Measurements from ENCODE around the gene AGPAT3. TPM values are rescaled to one million over a fixed set of nuclear protein-coding genes. Genes with fewer than 3 reads are reported as not detected.

Gene AGPAT3
- total RNA-seq, 1 donor, result 47.4 TPM

DNA sequence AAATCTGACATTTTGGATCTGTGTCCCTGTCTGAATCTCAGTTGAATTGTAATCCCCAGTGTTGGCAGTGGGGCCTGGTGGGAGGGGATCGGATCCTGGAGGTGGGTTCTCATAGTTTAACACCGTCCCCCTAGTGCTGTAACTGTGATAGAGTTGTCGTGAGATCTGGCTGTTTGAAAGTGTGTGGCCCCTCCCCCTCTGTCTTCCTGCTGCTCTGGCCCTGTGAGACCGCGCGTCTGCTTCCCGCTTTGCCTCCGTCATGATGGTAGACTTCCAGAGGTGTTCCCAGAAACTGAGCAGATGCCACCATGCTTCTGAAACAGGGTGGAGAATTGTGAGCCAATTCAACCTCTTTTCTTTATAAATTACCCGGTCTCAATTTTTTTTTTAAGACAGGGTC is 25.0 kb downstream of the AGPAT3 start:
- Histone ChIP-seq H3K9me3 (ENCODE audit: low read depth, low read length) (no peaks in the 10 kb centered on the region), H3K4me1 (ENCODE audit: insufficient read depth, low read length) (no peaks in the 10 kb centered on the region), H3K4me2 (ENCODE audit: insufficient read depth, low read length) (no peak overlapping the region), H4K20me1 (ENCODE audit: insufficient read depth, low read length) (peaks cover 22% of the 10 kb centered on the region), H2AFZ (ENCODE audit: low read length) (no peak overlapping the region), H3K27ac (ENCODE audit: low read depth, low read length) (no peak overlapping the region), H3K36me3 (ENCODE audit: insufficient read depth, low read length) (peaks cover 3% of the 10 kb centered on the region), H3K4me3 (ENCODE audit: insufficient read depth, low read length) (no peak overlapping the region), H3K79me2 (ENCODE audit: insufficient read depth, low read length) (peaks cover 72% of the 10 kb centered on the region), H3K27me3 (ENCODE audit: insufficient read depth, low read length) (no peaks in the 10 kb centered on the region)
- TF ChIP-seq, protein P1, sequence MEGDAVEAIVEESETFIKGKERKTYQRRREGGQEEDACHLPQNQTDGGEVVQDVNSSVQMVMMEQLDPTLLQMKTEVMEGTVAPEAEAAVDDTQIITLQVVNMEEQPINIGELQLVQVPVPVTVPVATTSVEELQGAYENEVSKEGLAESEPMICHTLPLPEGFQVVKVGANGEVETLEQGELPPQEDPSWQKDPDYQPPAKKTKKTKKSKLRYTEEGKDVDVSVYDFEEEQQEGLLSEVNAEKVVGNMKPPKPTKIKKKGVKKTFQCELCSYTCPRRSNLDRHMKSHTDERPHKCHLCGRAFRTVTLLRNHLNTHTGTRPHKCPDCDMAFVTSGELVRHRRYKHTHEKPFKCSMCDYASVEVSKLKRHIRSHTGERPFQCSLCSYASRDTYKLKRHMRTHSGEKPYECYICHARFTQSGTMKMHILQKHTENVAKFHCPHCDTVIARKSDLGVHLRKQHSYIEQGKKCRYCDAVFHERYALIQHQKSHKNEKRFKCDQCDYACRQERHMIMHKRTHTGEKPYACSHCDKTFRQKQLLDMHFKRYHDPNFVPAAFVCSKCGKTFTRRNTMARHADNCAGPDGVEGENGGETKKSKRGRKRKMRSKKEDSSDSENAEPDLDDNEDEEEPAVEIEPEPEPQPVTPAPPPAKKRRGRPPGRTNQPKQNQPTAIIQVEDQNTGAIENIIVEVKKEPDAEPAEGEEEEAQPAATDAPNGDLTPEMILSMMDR (IDR thresholded peaks at IDR 0.05; ENCODE audit: extremely low read depth, low read depth, low read length), result no peak
- no peak for DNase-seq (ENCODE audit: insufficient read length, low spot score, missing footprints)

DNA sequence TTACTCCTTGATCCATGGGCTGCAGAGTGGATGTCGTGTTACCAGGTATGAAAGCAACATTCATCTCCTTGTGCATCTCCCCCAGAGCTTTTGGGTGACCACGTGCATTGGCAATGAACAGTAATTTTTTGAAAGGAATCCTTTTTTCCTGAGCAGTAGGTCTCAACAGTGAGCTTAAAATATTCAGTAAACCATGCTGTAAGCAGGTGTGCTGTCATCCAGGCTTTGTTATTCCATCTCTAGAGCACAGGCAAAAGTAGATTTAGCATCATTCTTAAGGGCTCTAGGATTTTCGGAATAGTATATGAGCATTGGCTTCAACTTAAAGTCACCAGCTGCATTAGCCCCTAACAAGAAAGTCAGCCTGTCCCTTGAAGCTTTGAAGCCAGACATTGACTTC is 27.3 kb downstream of the AGPAT3 start:
- no peak overlapping the region for H3K27ac ChIP-seq (ENCODE audit: low read depth, low read length)
- H2AFZ ChIP-seq (ENCODE audit: low read length), result no peak overlapping the region
- no peak overlapping the region for H3K4me3 ChIP-seq (ENCODE audit: insufficient read depth, low read length)
- no peak for DNase-seq (ENCODE audit: insufficient read length, low spot score, missing footprints)
- H4K20me1 ChIP-seq (ENCODE audit: insufficient read depth, low read length), result peaks cover 9% of the 10 kb centered on the region
- H3K9me3 ChIP-seq (ENCODE audit: low read depth, low read length), result no peaks in the 10 kb centered on the region
- no peaks in the 10 kb centered on the region for H3K27me3 ChIP-seq (ENCODE audit: insufficient read depth, low read length)
- H3K36me3 ChIP-seq (ENCODE audit: insufficient read depth, low read length), result no peaks in the 10 kb centered on the region
- TF ChIP-seq, protein P1 (IDR thresholded peaks at IDR 0.05; ENCODE audit: extremely low read depth, low read depth, low read length), result no peak
- peaks cover 64% of the 10 kb centered on the region for H3K79me2 ChIP-seq (ENCODE audit: insufficient read depth, low read length)
- no peak overlapping the region for H3K4me2 ChIP-seq (ENCODE audit: insufficient read depth, low read length)
- no peaks in the 10 kb centered on the region for H3K4me1 ChIP-seq (ENCODE audit: insufficient read depth, low read length)

DNA sequence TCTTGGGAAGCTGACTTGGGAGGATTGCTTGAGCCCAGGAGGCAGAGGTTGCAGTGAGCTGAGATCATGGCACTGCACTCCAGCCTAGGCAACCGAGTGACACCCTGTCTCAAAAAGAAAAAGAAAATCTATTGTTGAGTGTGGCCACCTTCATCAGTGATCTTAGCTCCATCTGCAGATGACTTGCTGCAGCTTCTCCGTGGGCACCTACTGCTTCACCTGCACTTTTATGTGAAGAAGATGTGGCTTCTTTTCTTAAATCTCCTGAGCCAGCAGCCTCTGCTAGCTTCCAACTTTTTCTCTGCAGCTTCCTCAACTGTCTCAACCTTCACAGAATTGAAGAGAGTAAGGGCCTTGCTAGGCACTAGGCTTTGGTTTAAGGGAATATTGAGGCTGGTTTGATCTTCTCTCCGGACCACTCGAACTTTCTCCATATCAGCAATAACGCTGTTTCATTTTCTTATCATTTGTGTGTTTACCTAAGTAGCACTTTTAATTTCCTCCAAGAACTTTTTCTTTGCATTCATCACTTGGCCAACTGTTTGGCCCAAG is 28.0 kb downstream of the AGPAT3 start:
- Histone ChIP-seq H3K4me2 (ENCODE audit: insufficient read depth, low read length) (no peak overlapping the region), H3K36me3 (ENCODE audit: insufficient read depth, low read length) (no peaks in the 10 kb centered on the region)
- DNase-seq (ENCODE audit: insufficient read length, low spot score, missing footprints), result no peak

DNA sequence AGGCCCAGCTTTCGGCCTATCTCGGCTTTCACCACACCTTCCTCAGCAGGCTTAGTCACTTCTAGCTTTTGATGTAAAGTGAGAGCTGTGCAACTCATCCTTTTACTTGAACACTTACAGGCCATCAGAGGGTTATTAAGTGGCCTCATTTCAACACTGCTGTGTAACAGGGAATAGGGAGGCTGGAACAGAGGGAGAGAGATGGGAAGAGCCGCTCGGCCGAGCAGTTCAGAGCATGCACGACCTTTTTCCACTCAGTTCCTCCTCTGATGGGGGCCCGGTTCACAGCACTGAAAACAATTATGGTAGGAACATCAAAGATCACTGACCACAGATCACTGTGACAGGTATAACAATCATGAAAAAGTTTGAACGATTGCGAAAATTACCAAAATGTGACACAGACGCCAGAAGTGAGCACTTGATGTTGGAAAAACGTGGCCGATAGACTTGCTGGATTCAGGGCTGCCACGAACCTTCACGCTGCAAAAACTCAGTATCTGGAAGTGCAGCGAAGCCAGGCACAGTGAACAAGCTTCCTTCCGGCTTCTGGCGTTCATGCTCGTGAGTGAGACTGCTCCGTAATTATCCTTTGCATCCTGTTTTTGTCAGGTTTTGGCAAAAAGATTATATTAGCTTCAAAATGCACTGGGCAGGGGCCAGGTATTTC is 28.6 kb downstream of the AGPAT3 start:
- no peaks in the 10 kb centered on the region for H3K36me3 ChIP-seq (ENCODE audit: insufficient read depth, low read length)
- no peaks in the 10 kb centered on the region for H3K9me3 ChIP-seq (ENCODE audit: low read depth, low read length)
- no peak for DNase-seq (ENCODE audit: insufficient read length, low spot score, missing footprints)
- H3K4me2 ChIP-seq (ENCODE audit: insufficient read depth, low read length), result no peak overlapping the region
- H3K27me3 ChIP-seq (ENCODE audit: insufficient read depth, low read length), result no peaks in the 10 kb centered on the region
- peaks cover 57% of the 10 kb centered on the region for H3K79me2 ChIP-seq (ENCODE audit: insufficient read depth, low read length)
- H3K27ac ChIP-seq (ENCODE audit: low read depth, low read length), result no peak overlapping the region
- H2AFZ ChIP-seq (ENCODE audit: low read length), result no peak overlapping the region
- no peak overlapping the region for H3K4me3 ChIP-seq (ENCODE audit: insufficient read depth, low read length)
- peaks cover 13% of the 10 kb centered on the region for H4K20me1 ChIP-seq (ENCODE audit: insufficient read depth, low read length)
- TF ChIP-seq, protein P1 (IDR thresholded peaks at IDR 0.05; ENCODE audit: extremely low read depth, low read depth, low read length), result no peak
- H3K4me1 ChIP-seq (ENCODE audit: insufficient read depth, low read length), result no peaks in the 10 kb centered on the region

More for the DNA sequence above, 28.0 kb downstream of the AGPAT3 start:
- H3K9me3 ChIP-seq (ENCODE audit: low read depth, low read length), result no peaks in the 10 kb centered on the region
- TF ChIP-seq, protein P1 (IDR thresholded peaks at IDR 0.05; ENCODE audit: extremely low read depth, low read depth, low read length), result no peak
- no peaks in the 10 kb centered on the region for H3K4me1 ChIP-seq (ENCODE audit: insufficient read depth, low read length)
- H4K20me1 ChIP-seq (ENCODE audit: insufficient read depth, low read length), result peaks cover 10% of the 10 kb centered on the region
- H3K79me2 ChIP-seq (ENCODE audit: insufficient read depth, low read length), result peaks cover 59% of the 10 kb centered on the region
- no peak overlapping the region for H3K27ac ChIP-seq (ENCODE audit: low read depth, low read length)
- no peak overlapping the region for H2AFZ ChIP-seq (ENCODE audit: low read length)
- H3K4me3 ChIP-seq (ENCODE audit: insufficient read depth, low read length), result no peak overlapping the region
- no peaks in the 10 kb centered on the region for H3K27me3 ChIP-seq (ENCODE audit: insufficient read depth, low read length)

All from osteoblast (primary cell).